Transverse colon (tissue), 4 donors: ENCODE data around the gene KRTAP25-1.

Experiments used
- CTCF ChIP-seq, 5 experiments: fragments of 200-600 bp in 3 of 5; fragments of 450-650 bp in 2 of 5; sonication (generic) in 3 of 5; IDR thresholded peaks; 1 replicate in 2 of 5; 2 replicates in 3 of 5; pipeline ENCODE4 v1.5.1; 2016 to 2017; ENCODE audit warnings: antibody characterized with exemption in 5 of 5, inconsistent platforms in 3 of 5, mild to moderate bottlenecking in 2 of 5, moderate library complexity in 1 of 5
- EP300 ChIP-seq: sonication (generic); formaldehyde crosslinking; IDR thresholded peaks from one replicate; pipeline ENCODE4 v1.6.1; 2017; ENCODE audit warnings: antibody characterized with exemption, low read depth
- POLR2A ChIP-seq: fragments of 450-650 bp; IDR thresholded peaks from one replicate; pipeline ENCODE4 v1.6.1; 2016; ENCODE audit warnings: antibody characterized with exemption, mild to moderate bottlenecking, moderate library complexity
- POLR2AphosphoS5 ChIP-seq, 3 donors: sonication (generic); formaldehyde crosslinking; IDR thresholded peaks; one replicate each; pipeline ENCODE4 v1.6.1; 2016; ENCODE audit warnings: antibody characterized with exemption in 3 of 3

GRCh38 chr21:30332681-30333080 lies 43.4 kb upstream of the KRTAP25-1 start:
- TF ChIP-seq CTCF (IDR thresholded peaks at IDR 0.05) (no peak), POLR2AphosphoS5 (IDR thresholded peaks at IDR 0.05) (no peak), POLR2A (no peak), EP300 (no peak)
